Endothelial cell of umbilical vein (primary cell): ENCODE results near the gene SETBP1. TPM values are rescaled to one million over a fixed set of nuclear protein-coding genes. Genes with fewer than 3 reads are reported as not detected.

ENCODE experiments used
- BruUV-seq: library from RNA; stranded (reverse); fragments of 400-500 nt; replicated peaks from 2 replicates; lab custom pipeline; 2021; lab: Mats Ljungman, UMichigan
- CTCF ChIA-PET: fragments of 300-600, 350-600 bp; sonication (Branson Sonifier 250); formaldehyde crosslinking; loops from one replicate; lab custom pipeline; 2021; ENCODE audit warnings: antibody characterized with exemption, inconsistent platforms; lab: Charles Lee
- POLR2A ChIA-PET: fragments of 300-600, 350-600 bp; sonication (Branson Sonifier 250); formaldehyde crosslinking; loops from one replicate; lab custom pipeline; 2021; ENCODE audit warnings: antibody characterized with exemption, inconsistent platforms; lab: Charles Lee
- DNase-seq: peaks from one replicate; pipeline ENCODE4 v3.0.0-alpha.2; 2011; ENCODE audit warnings: low read depth, low spot score
- FAIRE-seq: peaks from 2 replicates; lab custom pipeline; 2011; peaks lifted over from hg19 to GRCh38; lab: Jason Lieb, UNC
- H2AFZ ChIP-seq: 2 replicates; pipeline ENCODE4 v1.6.0; 2012; ENCODE audit warnings: low read depth, low read length, control low read depth, inconsistent platforms
- H3K27ac ChIP-seq: 2 replicates; pipeline ENCODE4 v1.5.1; 2011; ENCODE audit warnings: low read depth, mild to moderate bottlenecking, control low read depth, low read length, moderate library complexity; ENCODE audit not compliant: insufficient read depth
- H3K27me3 ChIP-seq, 2 experiments: 2 replicates each; pipeline versions ENCODE4 v1.6.0 to v1.6.1; 2011; ENCODE audit warnings: low read length in 2 of 2, mixed read lengths in 1 of 2; ENCODE audit not compliant: control insufficient read depth in 2 of 2, insufficient read depth in 2 of 2
- H3K36me3 ChIP-seq, 2 experiments: 2 replicates in 1 of 2; 3 replicates in 1 of 2; pipeline ENCODE4 v1.5.1; 2011; ENCODE audit warnings: low read length in 2 of 2, mild to moderate bottlenecking in 1 of 2, moderate library complexity in 1 of 2; ENCODE audit not compliant: control insufficient read depth in 2 of 2, insufficient read depth in 2 of 2; ENCODE audit errors: extremely low read depth in 1 of 2
- H3K4me1 ChIP-seq: 3 replicates; pipeline ENCODE4 v1.5.1; 2011; ENCODE audit warnings: mild to moderate bottlenecking, low read length; ENCODE audit not compliant: control insufficient read depth, insufficient read depth; ENCODE audit errors: extremely low read depth
- H3K4me2 ChIP-seq: 2 replicates; pipeline ENCODE4 v1.6.1; 2011; ENCODE audit warnings: low read length, control low read depth, mixed read lengths; ENCODE audit not compliant: insufficient read depth
- H3K4me3 ChIP-seq, 3 experiments: fragments of 200-600 bp in 1 of 3; sonication (generic), shearing (Covaris generic) in 1 of 3; replicated peaks in 1 of 3; 2 replicates each; pipeline ENCODE4 v1.5.1; 2011 to 2016; ENCODE audit warnings: control low read depth in 3 of 3, low read length in 3 of 3, mild to moderate bottlenecking in 2 of 3, inconsistent platforms in 1 of 3, low read depth in 1 of 3, moderate library complexity in 1 of 3; ENCODE audit not compliant: insufficient read depth in 1 of 3
- H3K79me2 ChIP-seq: 2 replicates; pipeline ENCODE4 v1.6.0; 2012; ENCODE audit warnings: low read length, inconsistent platforms; ENCODE audit not compliant: control insufficient read depth, insufficient read depth
- H3K9ac ChIP-seq: replicated peaks from 2 replicates; pipeline ENCODE3; 2011; ENCODE audit warnings: low read length, control low read depth; ENCODE audit not compliant: insufficient read depth; ENCODE audit errors: extremely low read depth
- H3K9me1 ChIP-seq: replicated peaks from 3 replicates; pipeline ENCODE4 v1.6.0; 2011; ENCODE audit warnings: mild to moderate bottlenecking, low read length; ENCODE audit not compliant: control insufficient read depth, insufficient read depth; ENCODE audit errors: extremely low read depth
- H3K9me3 ChIP-seq: replicated peaks from 2 replicates; pipeline ENCODE4 v1.5.1; 2012; ENCODE audit warnings: low read length, inconsistent platforms; ENCODE audit not compliant: control insufficient read depth, insufficient read depth
- H4K20me1 ChIP-seq: replicated peaks from 2 replicates; pipeline ENCODE3; 2011; ENCODE audit warnings: mild to moderate bottlenecking, low read length; ENCODE audit not compliant: control insufficient read depth, insufficient read depth; ENCODE audit errors: extremely low read depth
- EZH2 ChIP-seq: IDR thresholded peaks from 2 replicates; pipeline ENCODE4 v1.6.1; 2012; ENCODE audit warnings: borderline replicate concordance, low read depth, mild to moderate bottlenecking, moderate library complexity, low read length, inconsistent platforms; ENCODE audit not compliant: severe bottlenecking
- FOS ChIP-seq: IDR thresholded peaks from 2 replicates; pipeline ENCODE4 v1.6.1; 2011; ENCODE audit warnings: mild to moderate bottlenecking, low read length, moderate library complexity, borderline replicate concordance; ENCODE audit not compliant: insufficient read depth
- GATA2 ChIP-seq: IDR thresholded peaks from 2 replicates; pipeline ENCODE4 v1.7.0; 2011; ENCODE audit warnings: low read depth, mild to moderate bottlenecking, moderate library complexity, mixed read lengths, low read length; ENCODE audit not compliant: insufficient read length, insufficient read depth
- JUN ChIP-seq: IDR thresholded peaks from 2 replicates; pipeline ENCODE4 v1.6.1; 2011; ENCODE audit warnings: borderline replicate concordance, low read depth; ENCODE audit not compliant: insufficient read length, insufficient read depth
- MYC ChIP-seq: IDR thresholded peaks from one replicate; pipeline ENCODE4 v1.6.1; 2011; ENCODE audit warnings: mild to moderate bottlenecking, low read depth, low read length
- POLR2A ChIP-seq: IDR thresholded peaks from 2 replicates; pipeline ENCODE4 v1.6.1; 2012; ENCODE audit warnings: low read depth, mild to moderate bottlenecking, control low read depth, low read length
- POLR2AphosphoS5 ChIP-seq: IDR thresholded peaks from 2 replicates; pipeline ENCODE4 v1.6.1; 2012; ENCODE audit warnings: low read depth, mild to moderate bottlenecking, control low read depth, low read length, moderate library complexity; ENCODE audit not compliant: insufficient read depth
- dilution Hi-C: fragments of 300-500 bp; cut with MboI; formaldehyde crosslinking; loops from one replicate; pipeline ENCODE4 v1.15.0; 2019; ENCODE audit warnings: low sequenced_read_pairs; ENCODE audit not compliant: extremely low pct_ligation_motif_present
- intact Hi-C: fragments of 100-400 bp; cut with micrococcal nuclease; formaldehyde crosslinking; loops from one replicate; pipeline ENCODE4 v1.10.0; 2022
- polyA plus RNA-seq, 4 experiments: library from polyadenylated mRNA; depleted of rRNA in 3 of 4; stranded (reverse) in 3 of 4; unstranded in 1 of 4; fragments of >200 nt; gene quantifications; 2 replicates each; pipeline versions ENCODE4 v1.2.1 to v1.2.3, GENCODE V29; 2011 to 2012; ENCODE audit warnings: missing spikeins in 1 of 4
- total RNA-seq: library from RNA; stranded (reverse); gene quantifications from 2 replicates; pipeline ENCODE4 v1.2.3, GENCODE V29; 2021
- TF ChIP-seq, protein P1 (sequence below), 2 donors: IDR thresholded peaks; 1 replicate in 1 of 2; 2 replicates in 1 of 2; pipeline ENCODE4 v1.5.1; 2011; ENCODE audit warnings: low read length in 2 of 2, mild to moderate bottlenecking in 2 of 2, moderate library complexity in 2 of 2, control low read depth in 1 of 2, inconsistent platforms in 1 of 2, low read depth in 1 of 2; ENCODE audit not compliant: insufficient read depth in 1 of 2; ENCODE audit errors: extremely low read depth in 1 of 2
- TF ChIP-seq, protein P2 (sequence below): IDR thresholded peaks from 2 replicates; pipeline ENCODE4 v1.6.1; 2011; ENCODE audit not compliant: insufficient read depth, insufficient read length

Gene SETBP1
- total and polyA plus RNA-seq, 2 donors (not counting 3 experiments of a cell fraction or from before 2014, with no cell fraction given): 0.76 to 3.1 TPM

DNA sequence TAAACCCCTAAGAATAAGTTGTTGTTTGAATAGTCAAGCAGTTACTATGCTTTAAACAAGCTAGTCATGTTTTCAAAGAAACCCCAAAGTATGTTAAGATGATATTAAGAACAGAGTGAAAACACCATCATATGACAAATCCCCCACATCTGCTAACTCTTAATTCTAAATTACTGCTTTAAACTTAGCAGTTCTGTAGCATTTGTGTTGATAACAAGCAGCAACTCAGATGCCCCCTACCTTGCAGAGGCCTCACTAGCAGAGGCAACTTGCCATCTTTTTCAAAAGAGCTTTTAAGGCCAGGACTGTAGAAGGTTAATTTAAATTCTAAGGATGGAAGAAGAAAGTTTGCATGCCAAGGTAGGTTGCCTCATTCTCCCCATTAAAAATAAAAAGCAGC, 376.2 kb downstream of the SETBP1 start:
- Histone ChIP-seq H3K79me2 (no peaks in the 10 kb centered on the region), H3K4me2 (no peak overlapping the region), H2AFZ (no peak overlapping the region), H3K4me1 (no peaks in the 10 kb centered on the region), H3K4me3 (no peak overlapping the region), H3K36me3 (no peaks in the 10 kb centered on the region), H3K27ac (no peak overlapping the region), H3K9me1 (no peaks in the 10 kb centered on the region), H3K9me3 (no peaks in the 10 kb centered on the region), H3K27me3 (no peaks in the 10 kb centered on the region), H3K9ac (no peak overlapping the region), H4K20me1 (no peaks in the 10 kb centered on the region)
- no TSS peak for BruUV-seq
- ChIA-PET CTCF (no interaction called here), POLR2A (no interaction called here)
- dilution Hi-C loops (no loop called here), intact Hi-C loops (no loop called here)
- TF ChIP-seq POLR2A: no peak
- TF ChIP-seq GATA2: no peak
- TF ChIP-seq FOS: no peak
- FAIRE-seq (no peak), DNase-seq (no peak)

DNA sequence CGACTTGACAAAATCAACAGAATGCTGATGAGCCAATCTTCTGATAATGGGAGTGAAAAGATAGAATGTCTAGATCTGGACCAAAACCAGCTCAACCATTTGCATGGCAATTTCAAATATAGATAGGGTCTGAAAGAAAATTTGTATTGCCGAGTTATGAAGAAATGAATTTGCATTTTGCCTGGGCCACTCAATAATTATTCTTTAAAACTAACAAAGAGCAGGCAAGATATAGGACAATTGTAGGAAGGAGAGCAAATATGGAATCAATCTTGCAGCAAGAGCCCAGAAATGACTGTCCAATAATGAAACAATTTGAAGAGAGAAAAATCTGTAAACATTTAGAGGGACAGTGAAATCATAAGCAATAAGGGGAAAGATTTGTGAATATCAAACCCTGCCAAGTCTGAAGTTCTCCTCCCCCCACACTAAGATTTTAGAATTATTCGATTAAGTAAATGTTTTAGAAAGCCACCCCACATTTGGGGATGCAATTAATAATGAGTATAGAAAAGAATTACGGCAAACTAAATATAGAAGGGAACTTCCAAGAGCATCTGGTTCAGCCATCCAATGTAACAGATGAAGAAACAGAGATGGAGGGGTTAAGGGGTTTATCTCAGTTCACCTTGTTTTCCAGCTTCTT, 377.4 kb downstream of the SETBP1 start:
- ChIA-PET CTCF (no interaction called here), POLR2A (no interaction called here)
- Histone ChIP-seq H3K9me3 (no peaks in the 10 kb centered on the region), H3K4me2 (no peak overlapping the region), H3K4me3 (no peak overlapping the region), H3K36me3 (no peaks in the 10 kb centered on the region), H4K20me1 (no peaks in the 10 kb centered on the region), H3K4me1 (no peaks in the 10 kb centered on the region), H3K79me2 (no peaks in the 10 kb centered on the region), H3K27me3 (no peaks in the 10 kb centered on the region), H2AFZ (no peak overlapping the region), H3K27ac (no peak overlapping the region), H3K9me1 (no peaks in the 10 kb centered on the region), H3K9ac (no peak overlapping the region)
- intact Hi-C loops: no loop called here
- TF ChIP-seq, protein P1, sequence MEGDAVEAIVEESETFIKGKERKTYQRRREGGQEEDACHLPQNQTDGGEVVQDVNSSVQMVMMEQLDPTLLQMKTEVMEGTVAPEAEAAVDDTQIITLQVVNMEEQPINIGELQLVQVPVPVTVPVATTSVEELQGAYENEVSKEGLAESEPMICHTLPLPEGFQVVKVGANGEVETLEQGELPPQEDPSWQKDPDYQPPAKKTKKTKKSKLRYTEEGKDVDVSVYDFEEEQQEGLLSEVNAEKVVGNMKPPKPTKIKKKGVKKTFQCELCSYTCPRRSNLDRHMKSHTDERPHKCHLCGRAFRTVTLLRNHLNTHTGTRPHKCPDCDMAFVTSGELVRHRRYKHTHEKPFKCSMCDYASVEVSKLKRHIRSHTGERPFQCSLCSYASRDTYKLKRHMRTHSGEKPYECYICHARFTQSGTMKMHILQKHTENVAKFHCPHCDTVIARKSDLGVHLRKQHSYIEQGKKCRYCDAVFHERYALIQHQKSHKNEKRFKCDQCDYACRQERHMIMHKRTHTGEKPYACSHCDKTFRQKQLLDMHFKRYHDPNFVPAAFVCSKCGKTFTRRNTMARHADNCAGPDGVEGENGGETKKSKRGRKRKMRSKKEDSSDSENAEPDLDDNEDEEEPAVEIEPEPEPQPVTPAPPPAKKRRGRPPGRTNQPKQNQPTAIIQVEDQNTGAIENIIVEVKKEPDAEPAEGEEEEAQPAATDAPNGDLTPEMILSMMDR (IDR thresholded peaks at IDR 0.05; ENCODE audit: extremely low read depth in 1 of 2, insufficient read depth in 1 of 2, low read depth in 1 of 2, low read length in 2 of 2): no peak
- TF ChIP-seq POLR2AphosphoS5 (no peak), POLR2A (no peak), JUN (no peak), MYC (no peak), EZH2 (no peak), FOS (no peak), GATA2 (no peak)
- TF ChIP-seq, protein P2, sequence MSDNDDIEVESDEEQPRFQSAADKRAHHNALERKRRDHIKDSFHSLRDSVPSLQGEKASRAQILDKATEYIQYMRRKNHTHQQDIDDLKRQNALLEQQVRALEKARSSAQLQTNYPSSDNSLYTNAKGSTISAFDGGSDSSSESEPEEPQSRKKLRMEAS: no peak
- DNase-seq: no peak
- BruUV-seq: no TSS peak
- no peak for FAIRE-seq
- dilution Hi-C loops: no loop called here
